ENCODE results near the gene MBP.
A peak's percentile ranks its signal among the peaks of the same experiment; 100 is the strongest.

MBP gene

GRCh38 chr18:77074431-77074830 lies 58.2 kb downstream of the MBP start:
- H3K27me3 ChIP-seq (ENCODE audit: insufficient read depth, low read length): no peaks in the 10 kb centered on the region
- no peak overlapping the region for H2AFZ ChIP-seq (ENCODE audit: low read length)
- TF ChIP-seq EZH2 (IDR thresholded peaks at IDR 0.05; ENCODE audit: borderline replicate concordance, low read length): no peak
- no peak for TF ChIP-seq CTCF (IDR thresholded peaks at IDR 0.05; ENCODE audit: low read length)
- peak overlapping the region; percentile 36 for H3K27ac ChIP-seq (ENCODE audit: low read depth, low read length, poor library complexity, severe bottlenecking)
- peaks cover 17% of the 10 kb centered on the region for H3K36me3 ChIP-seq (ENCODE audit: insufficient read depth, low read length)
- no peak overlapping the region for H3K4me3 ChIP-seq (ENCODE audit: low read depth, low read length, poor library complexity, severe bottlenecking)
- no peaks in the 10 kb centered on the region for H4K20me1 ChIP-seq (ENCODE audit: insufficient read depth, low read length)
- no peak overlapping the region for H3K9ac ChIP-seq (ENCODE audit: low read length)
- no peaks in the 10 kb centered on the region for H3K9me3 ChIP-seq (ENCODE audit: low read length)
- peaks cover 1% of the 10 kb centered on the region; the same call in 1 of the 2 replicates for H3K79me2 ChIP-seq (ENCODE audit: insufficient read depth, low read length)
- H3K4me1 ChIP-seq (ENCODE audit: insufficient read depth, low read length, severe bottlenecking): peaks cover 54% of the 10 kb centered on the region
- no peak overlapping the region for H3K4me2 ChIP-seq (ENCODE audit: low read length)
- no peaks in the 10 kb centered on the region for H3K9me2 ChIP-seq (ENCODE audit: low read depth, low read length)
- no peaks in the 10 kb centered on the region for H3F3A ChIP-seq (ENCODE audit: insufficient read depth, low read length)

DNA sequence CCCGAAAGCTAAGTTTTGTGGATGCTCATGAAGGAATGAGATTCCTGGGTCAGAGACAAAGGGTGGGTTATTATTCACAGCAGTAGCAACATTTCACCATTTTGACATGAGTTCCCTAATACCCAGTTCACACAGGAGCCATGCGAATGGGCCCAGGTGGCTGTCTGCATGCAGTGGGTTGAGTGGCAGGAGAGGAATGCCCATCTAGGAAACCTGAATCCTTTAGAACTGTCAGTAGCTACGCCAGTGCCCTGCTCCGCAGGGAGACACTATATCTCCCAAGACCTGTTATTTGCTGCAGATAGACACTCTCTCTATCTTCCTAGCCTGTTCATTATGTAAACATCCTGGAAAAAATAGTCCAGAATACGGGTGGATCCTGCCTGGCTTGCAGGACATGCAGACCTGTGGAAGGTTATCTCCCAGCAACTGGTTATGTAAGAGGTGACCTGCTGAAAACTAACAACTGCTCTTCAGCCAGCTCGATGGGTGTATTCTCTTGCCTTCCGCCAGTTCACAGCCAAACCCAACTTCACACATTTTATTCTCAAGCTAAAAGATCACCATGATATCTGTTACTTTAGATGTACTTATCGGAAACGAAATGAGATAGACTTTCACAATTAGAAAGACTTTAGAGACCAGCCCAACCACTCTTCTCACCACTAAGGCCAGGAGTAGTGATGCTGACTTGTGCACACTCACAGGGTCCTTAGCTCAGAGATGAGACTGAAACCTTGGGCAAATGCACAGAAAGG lies 59.1 kb downstream of the MBP start:
- Histone ChIP-seq H3K4me2 (ENCODE audit: low read length) (no peak overlapping the region), H3K9ac (ENCODE audit: low read length) (no peak overlapping the region), H3K4me1 (ENCODE audit: insufficient read depth, low read length, severe bottlenecking) (peaks cover 63% of the 10 kb centered on the region), H3F3A (ENCODE audit: insufficient read depth, low read length) (no peaks in the 10 kb centered on the region), H3K9me2 (ENCODE audit: low read depth, low read length) (no peaks in the 10 kb centered on the region), H2AFZ (ENCODE audit: low read length) (no peak overlapping the region), H3K4me3 (ENCODE audit: low read depth, low read length, poor library complexity, severe bottlenecking) (no peak overlapping the region), H3K27me3 (ENCODE audit: insufficient read depth, low read length) (no peaks in the 10 kb centered on the region), H3K9me3 (ENCODE audit: low read length) (no peaks in the 10 kb centered on the region), H3K79me2 (ENCODE audit: insufficient read depth, low read length) (no peaks in the 10 kb centered on the region), H4K20me1 (ENCODE audit: insufficient read depth, low read length) (no peaks in the 10 kb centered on the region), H3K27ac (ENCODE audit: low read depth, low read length, poor library complexity, severe bottlenecking) (peak overlapping the region; percentile 36), H3K36me3 (ENCODE audit: insufficient read depth, low read length) (peaks cover 17% of the 10 kb centered on the region)
- TF ChIP-seq CTCF (IDR thresholded peaks at IDR 0.05; ENCODE audit: low read length): no peak
- no peak for TF ChIP-seq EZH2 (IDR thresholded peaks at IDR 0.05; ENCODE audit: borderline replicate concordance, low read length)

- TF ChIP-seq EZH2 (IDR thresholded peaks at IDR 0.05; ENCODE audit: borderline replicate concordance, low read length) (no peak), CTCF (IDR thresholded peaks at IDR 0.05; ENCODE audit: low read length) (no peak)
- Histone ChIP-seq H3K9ac (ENCODE audit: low read length) (no peak overlapping the region; the same call in 1 of the 2 replicates), H3K4me1 (ENCODE audit: insufficient read depth, low read length, severe bottlenecking) (peaks cover 73% of the 10 kb centered on the region)
Observed at GRCh38 chr18:77072566-77072965, 60.0 kb downstream of the MBP start.

More at GRCh38 chr18:77072566-77072965, 60.0 kb downstream of the MBP start:
- H4K20me1 ChIP-seq (ENCODE audit: insufficient read depth, low read length): no peaks in the 10 kb centered on the region
- H3F3A ChIP-seq (ENCODE audit: insufficient read depth, low read length): no peaks in the 10 kb centered on the region
- H2AFZ ChIP-seq (ENCODE audit: low read length): no peak overlapping the region
- no peaks in the 10 kb centered on the region for H3K9me2 ChIP-seq (ENCODE audit: low read depth, low read length)
- peak overlapping the region; percentile 42; the same call in 1 of the 2 replicates for H3K4me2 ChIP-seq (ENCODE audit: low read length)
- H3K79me2 ChIP-seq (ENCODE audit: insufficient read depth, low read length): no peaks in the 10 kb centered on the region
- H3K27me3 ChIP-seq (ENCODE audit: insufficient read depth, low read length): no peaks in the 10 kb centered on the region
- peaks cover 17% of the 10 kb centered on the region for H3K36me3 ChIP-seq (ENCODE audit: insufficient read depth, low read length)
- H3K9me3 ChIP-seq (ENCODE audit: low read length): no peaks in the 10 kb centered on the region
- no peak overlapping the region for H3K4me3 ChIP-seq (ENCODE audit: low read depth, low read length, poor library complexity, severe bottlenecking)
- peak overlapping the region; percentile 69 for H3K27ac ChIP-seq (ENCODE audit: low read depth, low read length, poor library complexity, severe bottlenecking)
